HG02759 (cell line): ENCODE data around the gene PSTPIP1.
A peak's percentile ranks its signal among the peaks of the same experiment; 100 is the strongest.

Experiments used
- ATAC-seq: cut with Tn5 transposase; IDR thresholded peaks from one replicate; pipeline ENCODE4 v1.9.1; 2021; ENCODE audit warnings: mild to moderate bottlenecking, moderate library complexity; ENCODE audit not compliant: unreplicated experiment

The PSTPIP1 gene

DNA sequence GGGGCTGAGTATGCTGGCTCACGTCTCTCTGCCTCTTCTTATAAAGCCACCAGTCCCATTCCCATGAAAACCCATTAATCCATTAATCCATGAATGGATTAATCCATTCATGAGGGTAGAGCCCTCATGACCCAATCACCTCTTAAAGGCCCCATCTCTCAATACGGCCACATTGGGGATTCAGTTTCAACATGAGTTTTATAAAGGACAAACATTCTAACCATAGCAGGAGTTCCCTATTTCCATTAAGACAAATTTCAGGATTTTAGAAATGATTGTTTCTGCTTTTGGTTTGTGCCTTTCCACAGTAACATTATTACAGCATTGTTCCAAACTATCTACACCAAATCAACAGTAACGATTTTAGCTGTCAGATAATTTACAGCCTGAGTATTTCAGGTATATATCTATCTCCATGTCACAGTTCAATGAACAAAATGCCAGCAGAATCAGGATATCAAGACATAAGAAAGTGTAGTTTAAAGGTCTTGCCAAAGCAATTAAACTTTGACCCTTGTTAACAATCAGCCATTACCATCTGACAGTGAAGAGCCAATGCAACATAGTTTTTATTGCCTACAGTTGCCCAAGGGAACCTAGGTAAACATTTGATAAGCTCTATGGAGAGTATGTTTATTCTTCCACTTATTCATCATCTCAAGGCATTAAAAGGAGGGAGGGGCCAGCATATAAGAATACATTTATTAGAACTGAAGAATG is 72.2 kb downstream of the PSTPIP1 start:
- ATAC-seq, result no peak

DNA sequence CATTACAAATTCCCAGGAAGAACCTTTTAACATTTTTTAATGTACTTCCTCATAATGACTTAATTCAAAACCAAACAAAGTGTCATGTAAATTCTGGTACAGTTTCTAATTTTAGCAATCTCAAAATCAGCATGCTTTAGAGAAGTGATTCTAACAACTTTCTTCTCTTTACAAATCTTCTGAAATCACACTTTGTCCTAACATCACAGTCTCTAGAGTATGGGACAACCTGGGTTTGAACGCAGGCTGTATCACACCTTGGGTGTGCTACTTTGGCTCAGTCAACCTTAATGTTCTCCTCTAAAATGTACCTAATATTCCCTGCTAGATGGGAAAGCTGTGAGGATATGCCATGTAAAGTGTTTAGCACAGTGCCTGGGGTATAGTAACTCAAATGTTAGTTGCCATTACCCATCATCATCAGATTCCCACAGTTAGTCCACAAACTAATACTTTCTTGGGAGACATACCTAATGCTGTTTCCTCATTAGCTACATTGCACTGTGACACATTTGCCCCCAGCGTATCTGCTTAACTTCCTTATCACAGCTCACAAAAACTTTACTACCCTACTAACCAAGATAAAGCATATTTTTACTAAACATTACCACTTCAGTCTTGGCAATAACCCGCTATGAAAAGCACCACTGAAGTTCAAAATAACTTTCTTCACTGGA is 72.9 kb downstream of the PSTPIP1 start:
- ATAC-seq, result no peak

DNA sequence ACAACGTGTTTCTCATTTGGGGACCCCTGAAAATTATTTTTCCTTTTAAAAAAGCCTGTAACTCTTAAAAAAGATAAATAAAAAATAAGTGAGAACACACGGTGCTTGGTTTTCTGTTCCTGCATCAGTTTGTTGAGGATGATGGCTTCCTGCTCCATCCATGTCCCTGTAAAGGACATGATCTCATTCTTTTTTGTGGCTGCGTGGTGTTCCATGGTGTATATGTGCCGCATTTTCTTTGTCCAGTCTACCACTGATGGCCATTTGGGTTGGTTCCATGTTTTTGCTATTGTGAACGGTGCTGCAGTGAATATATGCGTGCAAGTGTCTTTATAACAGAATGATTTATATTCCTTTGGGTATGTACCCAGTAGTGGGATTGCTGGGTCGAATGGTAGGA is 73.7 kb downstream of the PSTPIP1 start:
- no peak for ATAC-seq

DNA sequence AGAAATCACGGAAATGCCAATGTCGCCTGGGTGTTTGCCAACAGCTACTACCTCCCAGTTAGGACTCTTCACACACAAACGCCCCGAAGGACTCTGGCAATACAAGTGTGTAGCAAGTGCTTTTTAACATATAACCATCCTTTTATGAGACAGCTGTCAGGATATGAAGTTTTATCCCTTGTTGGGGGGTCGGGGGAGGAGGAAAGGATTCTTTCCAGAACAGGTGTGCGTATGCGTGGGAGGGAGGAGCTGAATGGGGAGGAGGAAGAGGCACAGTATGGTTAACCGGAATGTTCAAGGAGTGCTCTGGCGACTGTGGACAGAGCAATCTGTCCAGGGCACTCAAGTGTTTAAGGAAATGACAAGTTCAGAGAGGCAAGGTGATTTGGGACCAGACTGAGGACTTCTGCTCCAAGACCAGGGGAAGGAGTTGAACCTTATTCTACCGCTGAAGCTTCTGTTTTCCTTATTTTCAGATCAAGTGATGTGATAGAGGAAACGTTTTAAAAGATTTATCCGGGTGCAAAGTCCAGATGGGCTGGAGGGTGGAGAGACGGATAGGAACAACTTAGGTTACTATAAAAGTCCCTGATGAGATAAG is 74.7 kb downstream of the PSTPIP1 start:
- no peak for ATAC-seq

DNA sequence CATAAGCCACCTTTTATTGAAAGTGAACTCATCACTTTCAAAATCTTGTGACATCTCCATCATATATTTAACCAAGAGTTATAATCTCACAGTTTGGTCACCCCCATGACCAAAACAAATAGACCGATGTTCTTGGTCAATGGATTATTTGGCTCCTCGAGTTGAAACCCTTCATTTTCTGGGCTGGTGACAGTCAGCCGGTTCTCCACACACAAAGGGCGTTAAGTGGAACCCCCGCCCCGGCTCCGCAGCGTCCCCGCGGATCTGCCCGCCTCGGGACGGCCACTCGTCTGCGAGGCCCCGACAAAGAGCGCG is 75.2 kb downstream of the PSTPIP1 start:
- no peak for ATAC-seq

DNA sequence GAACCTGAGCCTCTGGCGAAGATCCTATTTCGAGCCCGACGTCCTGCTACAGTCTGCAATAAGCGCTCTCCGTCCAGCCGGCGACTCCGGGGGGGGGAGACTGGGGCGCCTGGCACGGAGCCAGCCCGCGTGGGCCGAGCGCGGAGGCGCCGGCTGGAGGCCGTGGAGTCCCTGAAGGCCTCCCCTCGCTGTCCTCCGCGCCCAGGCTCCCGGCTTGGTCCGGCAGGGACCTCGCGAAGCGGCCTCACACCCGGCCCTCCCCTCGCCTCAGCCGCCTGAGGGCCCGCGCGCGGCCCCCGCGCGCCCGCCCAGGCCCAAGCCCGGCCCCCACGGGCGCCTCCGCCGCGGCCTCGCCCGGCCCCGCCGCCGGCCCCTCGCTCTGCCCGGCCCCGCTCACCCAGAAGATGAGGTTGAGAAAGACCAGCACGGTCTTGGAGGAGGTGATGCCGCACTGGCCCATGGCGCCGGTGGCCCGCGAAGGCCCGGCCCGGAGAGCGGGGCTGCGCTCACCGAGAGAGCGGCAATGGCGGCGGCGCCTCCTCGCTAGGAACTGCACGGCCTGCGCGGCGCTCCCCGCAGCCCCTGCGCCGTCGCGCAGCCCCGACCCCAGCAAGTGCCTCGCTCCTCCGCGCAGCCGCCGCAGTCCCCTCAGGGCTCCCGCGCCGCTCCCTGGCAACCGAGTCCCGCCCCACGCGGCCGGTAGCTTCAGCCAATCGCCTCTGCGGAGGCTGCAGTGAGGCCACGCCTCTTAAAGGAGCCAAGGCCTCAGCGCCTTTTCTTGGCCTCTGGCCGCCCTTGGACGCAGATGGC is 75.8 kb downstream of the PSTPIP1 start, which contains the start of gene TSPAN3:
TSPAN3 (minus strand) TSS at position 615 of the 810 bp plus-strand sequence; CDS start at position 460, 155 bp downstream.
- ATAC-seq, result peak; percentile 94

DNA sequence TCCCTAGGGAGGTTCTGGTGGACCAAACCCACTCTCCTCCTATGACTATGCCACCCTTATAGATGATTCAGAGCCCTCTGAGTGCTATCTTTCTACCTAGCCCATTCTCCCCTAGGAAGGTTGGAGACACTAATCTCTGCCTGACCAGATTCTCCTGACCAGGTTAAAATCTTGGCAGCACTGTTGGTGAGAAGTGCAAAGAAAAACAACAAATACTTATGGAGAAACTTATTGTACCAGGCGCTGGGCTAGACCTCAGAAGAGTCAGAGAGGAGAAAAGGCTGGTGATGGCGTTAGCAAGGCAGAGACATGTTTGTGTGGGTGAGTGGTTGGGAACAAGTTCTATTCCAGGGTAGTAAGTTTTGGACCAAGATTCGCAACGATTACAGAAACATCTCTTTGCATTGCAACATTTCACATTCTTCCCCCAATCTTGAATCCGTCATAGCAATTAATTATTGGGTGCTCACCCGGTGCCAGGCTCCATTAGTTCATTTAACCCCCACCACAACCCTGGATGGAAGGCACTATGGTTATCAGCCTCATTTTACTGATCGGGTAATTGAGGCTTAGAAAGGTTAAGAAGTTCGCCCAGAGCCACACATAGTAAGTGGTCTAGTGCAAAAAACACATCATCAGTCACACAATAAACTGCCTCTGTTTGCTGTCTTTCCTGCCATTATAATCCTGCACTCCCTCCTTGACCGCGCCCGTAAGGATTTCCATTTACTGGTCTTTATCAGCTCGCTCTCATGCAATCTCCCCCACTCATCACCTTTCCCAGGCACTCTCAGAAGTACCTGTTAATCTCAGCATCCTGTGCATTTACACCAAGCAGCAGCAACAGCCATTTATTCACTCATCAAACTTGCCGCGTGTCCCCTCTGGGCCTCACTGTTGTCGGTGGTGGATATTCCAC is 76.6 kb downstream of the PSTPIP1 start:
- ATAC-seq, result no peak

DNA sequence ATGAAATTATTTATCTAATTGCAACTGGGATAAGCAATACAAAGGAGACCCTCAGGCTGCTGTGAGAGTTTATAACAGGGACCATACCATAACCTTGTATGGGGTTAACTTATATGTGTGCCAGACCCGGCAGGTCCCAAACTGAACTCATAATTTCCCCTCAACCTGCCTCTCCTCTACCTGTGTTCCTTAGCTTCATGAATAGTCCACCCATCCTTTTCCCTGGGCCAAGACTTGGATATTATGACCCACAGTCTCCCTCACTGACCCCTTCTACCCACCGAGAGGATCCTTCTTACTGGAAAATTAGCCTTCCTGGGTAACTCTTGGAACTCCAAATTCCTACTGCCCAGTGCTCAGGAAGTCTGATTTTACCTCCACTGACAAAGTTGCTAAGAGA is 79.4 kb downstream of the PSTPIP1 start:
- ATAC-seq, result no peak

DNA sequence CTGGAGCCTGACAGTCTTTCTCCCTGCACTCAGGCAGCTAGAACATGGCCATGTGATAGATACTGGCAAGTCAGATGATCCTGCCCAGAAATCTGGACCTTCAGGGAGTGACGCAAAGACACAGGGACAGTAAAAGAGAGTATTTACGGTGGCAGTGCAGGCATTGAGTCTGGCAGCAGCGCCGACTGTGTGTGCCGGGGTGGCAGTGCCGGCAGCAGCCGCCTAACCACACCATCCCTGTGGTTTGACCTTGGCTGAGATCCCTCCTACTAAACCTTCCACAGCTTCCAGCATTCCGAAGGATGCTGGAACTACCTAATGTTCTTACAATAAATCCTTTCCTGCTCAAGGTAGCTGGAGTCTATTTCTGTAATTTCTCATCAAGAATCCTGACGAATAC is 80.6 kb downstream of the PSTPIP1 start:
- no peak for ATAC-seq

DNA sequence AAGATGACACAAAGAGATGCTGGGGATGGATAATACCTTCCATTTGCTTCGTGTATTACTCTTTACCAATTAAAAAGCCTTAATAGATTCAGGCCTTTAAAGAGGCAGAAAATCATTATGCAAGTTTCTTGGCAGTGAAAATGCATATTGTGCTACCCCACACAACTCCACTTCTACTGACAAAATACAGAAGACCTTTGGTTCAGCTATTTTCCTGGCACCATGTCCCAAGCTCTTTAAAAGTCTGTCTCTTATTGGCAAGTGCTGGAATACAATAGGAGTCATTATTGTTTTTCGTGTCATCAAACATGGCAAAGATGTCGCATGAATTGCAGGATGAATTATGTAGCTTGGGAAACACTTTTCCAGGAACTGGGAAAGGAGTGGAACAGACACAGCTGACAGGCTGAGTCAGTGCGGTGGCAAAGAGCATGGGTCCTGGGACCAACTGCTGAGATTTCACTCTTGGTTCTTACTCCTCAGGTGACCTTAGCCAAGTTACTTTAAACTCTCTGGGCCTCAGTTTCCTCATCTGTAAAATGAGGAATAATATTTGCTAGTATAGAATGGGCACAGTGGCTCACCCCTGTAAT is 81.5 kb downstream of the PSTPIP1 start:
- no peak for ATAC-seq

DNA sequence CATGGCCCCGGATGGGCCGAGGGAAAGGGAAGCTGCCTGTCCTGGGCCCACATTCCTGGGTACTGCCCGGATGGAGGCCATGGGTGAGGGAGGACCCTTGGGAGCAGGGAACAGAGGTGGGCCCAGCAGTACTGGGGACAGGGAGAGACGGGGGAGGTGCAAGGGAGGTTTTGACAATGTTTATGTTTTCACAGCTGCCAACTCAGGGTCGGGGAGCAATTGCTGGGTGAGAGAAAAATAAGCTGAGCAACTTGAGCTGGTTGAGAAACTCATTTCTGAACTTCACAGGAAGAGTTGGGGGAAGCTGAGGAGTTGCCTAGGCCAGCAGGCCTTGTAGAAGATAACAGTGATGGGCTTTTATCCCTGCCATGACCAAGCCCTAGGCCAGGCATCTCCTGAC is 87.0 kb downstream of the PSTPIP1 start:
- ATAC-seq, result no peak

DNA sequence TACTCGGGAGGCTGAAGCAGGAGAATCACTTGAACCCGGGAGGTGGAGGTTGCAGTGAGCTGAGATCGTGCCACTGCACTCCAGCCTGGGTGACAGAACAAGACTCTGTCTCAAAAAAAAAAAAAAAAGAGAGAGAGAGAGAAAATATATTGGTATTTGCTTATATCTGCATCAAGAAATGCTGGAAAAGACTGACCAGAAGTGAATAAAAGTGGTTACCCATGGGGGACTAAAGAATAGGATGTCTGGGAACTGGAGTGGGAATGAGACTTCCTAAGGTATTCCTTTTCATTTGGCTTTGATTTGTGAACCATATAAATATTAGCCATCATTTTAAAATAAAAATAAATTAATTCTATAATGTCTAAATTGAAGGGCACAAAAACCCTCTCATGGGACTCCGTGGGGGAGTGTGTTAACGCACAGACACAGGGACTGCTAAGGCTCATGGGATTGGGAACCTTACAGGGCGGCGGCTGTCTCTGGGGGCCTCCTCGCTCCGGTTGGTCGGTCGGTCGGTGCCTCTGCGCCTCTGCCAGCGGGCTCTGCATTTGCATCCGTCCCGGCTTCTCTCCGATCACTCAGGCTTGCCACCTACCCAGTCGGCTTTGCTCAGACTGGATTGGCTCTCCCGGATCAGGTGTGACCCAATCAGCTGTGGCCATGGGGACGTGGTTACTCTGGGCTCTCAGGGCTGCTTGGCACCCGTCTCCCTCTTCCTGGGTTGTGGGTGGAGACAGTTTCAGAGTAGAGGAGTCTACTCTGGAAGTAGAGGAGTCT is 88.6 kb downstream of the PSTPIP1 start:
- peak; percentile 90 for ATAC-seq

DNA sequence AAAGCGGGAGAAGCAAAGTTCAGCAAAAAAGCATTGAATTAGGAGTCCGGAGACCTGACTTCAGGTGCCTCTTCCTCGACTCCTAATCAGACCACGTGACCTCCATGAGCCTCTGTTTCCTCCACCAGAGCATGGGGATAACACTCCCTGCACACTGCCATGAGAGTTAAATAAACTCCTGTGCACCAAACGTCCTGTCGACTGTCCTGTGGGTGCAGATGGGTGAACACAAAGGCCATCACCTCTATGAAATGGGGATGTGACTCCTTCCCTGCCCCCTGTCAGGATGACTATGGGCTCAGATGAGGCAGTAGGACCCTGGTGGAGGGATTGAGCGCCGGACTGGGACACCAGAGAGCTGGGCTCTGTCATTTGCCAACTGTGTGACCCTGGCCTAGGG is 89.5 kb downstream of the PSTPIP1 start:
- no peak for ATAC-seq

DNA sequence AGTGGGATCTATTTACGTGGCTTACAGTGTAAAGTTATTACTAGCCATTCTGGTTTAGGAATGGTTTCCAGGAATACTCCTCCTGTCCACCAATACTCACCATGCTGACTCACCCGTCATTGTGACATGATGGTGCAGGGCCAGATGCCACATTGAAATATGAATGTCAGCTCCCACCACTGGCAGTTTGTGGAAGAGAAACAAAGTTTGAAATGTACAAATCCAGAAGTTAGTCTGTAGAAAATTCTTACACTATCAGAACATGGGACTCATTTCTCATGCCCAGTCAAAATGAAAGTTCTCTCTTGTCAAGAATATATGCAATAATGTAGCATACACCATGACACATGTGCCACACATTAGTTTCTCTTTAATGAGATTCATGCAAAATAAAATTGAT is 90.4 kb downstream of the PSTPIP1 start:
- ATAC-seq, result no peak
